ENCODE data around the gene CEP295NL. TPM values are rescaled to one million over a fixed set of nuclear protein-coding genes. Genes with fewer than 3 reads are reported as not detected.

CEP295NL gene
- total RNA-seq, 1 experiment from 2014 or later: 1.9 TPM

DNA sequence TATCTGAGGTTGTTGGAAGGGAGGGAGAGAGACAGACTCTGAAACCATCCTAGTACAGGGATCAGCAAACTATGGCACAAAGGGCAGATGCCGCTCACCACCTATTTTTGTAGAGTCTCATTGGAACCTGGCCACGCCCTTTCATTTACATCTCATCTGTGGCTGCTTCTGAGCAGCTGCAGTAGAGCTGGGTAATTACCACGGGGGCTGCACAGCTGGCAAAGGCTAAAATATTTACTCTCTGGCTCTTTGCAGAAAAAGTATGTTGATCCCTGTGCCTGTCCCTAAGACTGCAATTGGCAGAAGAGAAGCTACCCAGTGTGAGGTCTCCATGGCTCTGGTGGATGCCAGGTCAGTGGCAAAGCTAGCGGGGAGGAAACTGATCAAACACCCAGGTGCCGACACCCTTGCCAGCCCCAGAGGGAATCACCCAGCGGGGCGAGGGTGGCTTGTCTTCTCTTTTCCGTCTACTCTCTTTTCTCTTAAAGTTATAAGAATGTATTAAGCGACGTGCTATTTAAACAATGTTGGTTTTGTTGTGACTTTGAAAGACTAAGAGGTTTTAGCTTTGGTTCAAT, 14.0 kb downstream of the CEP295NL start:
- intact Hi-C loops (cut with micrococcal nuclease): no loop called here
- H4K20me1 ChIP-seq (ENCODE audit: insufficient read depth): no peaks in the 10 kb centered on the region
- H2AFZ ChIP-seq (ENCODE audit: low read depth, low read length, poor library complexity, severe bottlenecking): no peak overlapping the region
- H3K79me2 ChIP-seq (ENCODE audit: insufficient read depth, low read length): peaks cover 8% of the 10 kb centered on the region; the same call in 1 of the 2 replicates
- H3K27ac ChIP-seq (ENCODE audit: low read depth, low read length): no peak overlapping the region
- TF ChIP-seq SP1 (IDR thresholded peaks at IDR 0.05; ENCODE audit: low read depth): no peak
- no peak for TF ChIP-seq TCF7L2 (IDR thresholded peaks at IDR 0.05; ENCODE audit: borderline replicate concordance, extremely low read depth, insufficient read depth, insufficient read length)
- no peak for TF ChIP-seq EZH2phosphoT487 (IDR thresholded peaks at IDR 0.05; ENCODE audit: borderline replicate concordance)
- no peak for TF ChIP-seq CEBPB (IDR thresholded peaks at IDR 0.05; ENCODE audit: low read depth)
- TF ChIP-seq ELF1 (IDR thresholded peaks at IDR 0.05; ENCODE audit: borderline replicate concordance, low read depth): no peak
- no peak for TF ChIP-seq MAX (IDR thresholded peaks at IDR 0.05)
- no peak for TF ChIP-seq SRF (IDR thresholded peaks at IDR 0.05; ENCODE audit: low read depth)
- TF ChIP-seq, protein P1, sequence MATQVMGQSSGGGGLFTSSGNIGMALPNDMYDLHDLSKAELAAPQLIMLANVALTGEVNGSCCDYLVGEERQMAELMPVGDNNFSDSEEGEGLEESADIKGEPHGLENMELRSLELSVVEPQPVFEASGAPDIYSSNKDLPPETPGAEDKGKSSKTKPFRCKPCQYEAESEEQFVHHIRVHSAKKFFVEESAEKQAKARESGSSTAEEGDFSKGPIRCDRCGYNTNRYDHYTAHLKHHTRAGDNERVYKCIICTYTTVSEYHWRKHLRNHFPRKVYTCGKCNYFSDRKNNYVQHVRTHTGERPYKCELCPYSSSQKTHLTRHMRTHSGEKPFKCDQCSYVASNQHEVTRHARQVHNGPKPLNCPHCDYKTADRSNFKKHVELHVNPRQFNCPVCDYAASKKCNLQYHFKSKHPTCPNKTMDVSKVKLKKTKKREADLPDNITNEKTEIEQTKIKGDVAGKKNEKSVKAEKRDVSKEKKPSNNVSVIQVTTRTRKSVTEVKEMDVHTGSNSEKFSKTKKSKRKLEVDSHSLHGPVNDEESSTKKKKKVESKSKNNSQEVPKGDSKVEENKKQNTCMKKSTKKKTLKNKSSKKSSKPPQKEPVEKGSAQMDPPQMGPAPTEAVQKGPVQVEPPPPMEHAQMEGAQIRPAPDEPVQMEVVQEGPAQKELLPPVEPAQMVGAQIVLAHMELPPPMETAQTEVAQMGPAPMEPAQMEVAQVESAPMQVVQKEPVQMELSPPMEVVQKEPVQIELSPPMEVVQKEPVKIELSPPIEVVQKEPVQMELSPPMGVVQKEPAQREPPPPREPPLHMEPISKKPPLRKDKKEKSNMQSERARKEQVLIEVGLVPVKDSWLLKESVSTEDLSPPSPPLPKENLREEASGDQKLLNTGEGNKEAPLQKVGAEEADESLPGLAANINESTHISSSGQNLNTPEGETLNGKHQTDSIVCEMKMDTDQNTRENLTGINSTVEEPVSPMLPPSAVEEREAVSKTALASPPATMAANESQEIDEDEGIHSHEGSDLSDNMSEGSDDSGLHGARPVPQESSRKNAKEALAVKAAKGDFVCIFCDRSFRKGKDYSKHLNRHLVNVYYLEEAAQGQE (IDR thresholded peaks at IDR 0.05; ENCODE audit: low read depth): no peak
- TF ChIP-seq RAD21 (IDR thresholded peaks at IDR 0.05; ENCODE audit: low read depth): no peak
- no peak for TF ChIP-seq EZH2 (IDR thresholded peaks at IDR 0.05)
- no peaks in the 10 kb centered on the region for H3K9me2 ChIP-seq (ENCODE audit: insufficient read depth)
- BruUV-seq (replicated peaks): no TSS peak
- POLR2A ChIA-PET: no interaction called here
- H3K9ac ChIP-seq (ENCODE audit: low read length): no peak overlapping the region
- no peaks in the 10 kb centered on the region for H3K36me3 ChIP-seq (ENCODE audit: control insufficient read depth in 1 of 2, insufficient read depth in 2 of 2, low read length in 2 of 2)
- H3K4me3 ChIP-seq (replicated peaks in 1 of 2; ENCODE audit: low read depth in 1 of 2, low read length in 2 of 2): no peak overlapping the region
- no peaks in the 10 kb centered on the region for H3K9me3 ChIP-seq (ENCODE audit: control insufficient read depth in 1 of 2, insufficient read depth in 1 of 2, low read depth in 1 of 2, low read length in 2 of 2)
- H3K27me3 ChIP-seq (ENCODE audit: insufficient read depth, low read length): no peaks in the 10 kb centered on the region
- no peak for DNase-seq (ENCODE audit: low read depth, low spot score)
- RAD21 ChIA-PET (ENCODE audit: low non-redundant PET in 1 of 2, low total read pairs in 2 of 2, uncharacterized antibody in 2 of 2, unreplicated experiment in 2 of 2): no interaction called here
- CTCF ChIA-PET: no interaction called here
- H3K4me1 ChIP-seq (ENCODE audit: control insufficient read depth in 1 of 2, insufficient read depth in 2 of 2, low read length in 2 of 2): peaks cover 28 to 40% of the 10 kb centered on the region in 2 experiments
- H3K4me2 ChIP-seq (ENCODE audit: low read length): no peak overlapping the region
- ATAC-seq: no peak

Measured in HCT116 (cell line).